ACC112 (cell line): ENCODE data around the gene KIAA1671.
"Not testable (repeated sequence)": the region's sequence is repeated elsewhere in the genome, so short reads cannot be mapped to it uniquely, and the experiment has no call there.

Experiments
- H2AFZ ChIP-seq: fragments of 200-600 bp; sonication (generic); one replicate; pipeline ENCODE4 v1.6.0; 2017; ENCODE audit warnings: antibody characterized with exemption, low read length; ENCODE audit not compliant: unreplicated experiment
- H3K27ac ChIP-seq: fragments of 200-600 bp; sonication (generic); 2 replicates; pipeline ENCODE4 v1.5.1; 2014; ENCODE audit warnings: low read depth, mild to moderate bottlenecking, antibody characterized with exemption, low read length, moderate library complexity
- H3K27me3 ChIP-seq: fragments of 200-600 bp; sonication (generic); 2 replicates; pipeline ENCODE4 v1.6.1; 2014; ENCODE audit warnings: mild to moderate bottlenecking, antibody characterized with exemption, low read length, moderate library complexity, mixed read lengths; ENCODE audit not compliant: insufficient read depth
- H3K36me3 ChIP-seq: fragments of 200-600 bp; sonication (generic); 2 replicates; pipeline ENCODE4 v1.6.1; 2016; ENCODE audit warnings: mild to moderate bottlenecking, antibody characterized with exemption, low read length, moderate library complexity, mixed read lengths; ENCODE audit not compliant: insufficient read depth
- H3K4me1 ChIP-seq: fragments of 200-600 bp; sonication (generic); one replicate; pipeline ENCODE4 v1.6.1; 2016; ENCODE audit warnings: low read length, mixed read lengths; ENCODE audit not compliant: insufficient read depth, unreplicated experiment, control insufficient read depth
- H3K4me3 ChIP-seq: fragments of 200-600 bp; sonication (generic); 2 replicates; pipeline ENCODE4 v1.5.1; 2014; ENCODE audit warnings: mild to moderate bottlenecking, low read depth, low read length
- H3K79me2 ChIP-seq: fragments of 200-600 bp; sonication (generic); one replicate; pipeline ENCODE4 v1.6.0; 2016; ENCODE audit warnings: low read length; ENCODE audit not compliant: control insufficient read depth, unreplicated experiment, insufficient read depth

KIAA1671 gene

GRCh38 chr22:25219948-25220442 is 267.5 kb downstream of the KIAA1671 start:
- peaks cover 25% of the 10 kb centered on the region for H3K27me3 ChIP-seq
- H3K4me1 ChIP-seq: no peaks in the 10 kb centered on the region
- H2AFZ ChIP-seq: no peak overlapping the region
- H3K4me3 ChIP-seq: no peak overlapping the region
- H3K27ac ChIP-seq: no peak overlapping the region
- H3K79me2 ChIP-seq: no peaks in the 10 kb centered on the region
- H3K36me3 ChIP-seq: no peaks in the 10 kb centered on the region

DNA sequence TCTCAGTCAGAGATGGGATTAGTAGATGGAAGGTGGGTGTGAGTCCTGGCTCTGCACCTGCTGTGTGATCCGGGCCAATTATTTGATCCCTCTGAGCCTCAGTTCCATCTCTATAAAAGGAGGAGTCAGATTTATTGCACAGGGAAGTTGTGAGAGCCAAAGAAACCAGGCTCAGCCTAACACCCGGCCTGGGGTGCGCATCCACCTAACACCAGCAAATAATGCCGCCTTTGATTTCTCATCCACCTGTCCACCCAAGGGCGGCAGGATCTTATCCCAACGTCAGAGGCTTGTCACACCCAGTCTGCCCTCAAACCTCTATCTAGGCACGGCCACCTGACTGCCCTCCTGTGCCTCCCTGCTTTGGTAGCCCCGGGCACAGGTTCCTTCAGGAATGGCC is 269.3 kb downstream of the KIAA1671 start:
- no peaks in the 10 kb centered on the region for H3K79me2 ChIP-seq
- H3K4me1 ChIP-seq: no peaks in the 10 kb centered on the region
- no peak overlapping the region for H3K4me3 ChIP-seq
- H3K27ac ChIP-seq: no peak overlapping the region
- H2AFZ ChIP-seq: no peak overlapping the region
- no peaks in the 10 kb centered on the region for H3K36me3 ChIP-seq
- peaks cover 33% of the 10 kb centered on the region for H3K27me3 ChIP-seq

DNA sequence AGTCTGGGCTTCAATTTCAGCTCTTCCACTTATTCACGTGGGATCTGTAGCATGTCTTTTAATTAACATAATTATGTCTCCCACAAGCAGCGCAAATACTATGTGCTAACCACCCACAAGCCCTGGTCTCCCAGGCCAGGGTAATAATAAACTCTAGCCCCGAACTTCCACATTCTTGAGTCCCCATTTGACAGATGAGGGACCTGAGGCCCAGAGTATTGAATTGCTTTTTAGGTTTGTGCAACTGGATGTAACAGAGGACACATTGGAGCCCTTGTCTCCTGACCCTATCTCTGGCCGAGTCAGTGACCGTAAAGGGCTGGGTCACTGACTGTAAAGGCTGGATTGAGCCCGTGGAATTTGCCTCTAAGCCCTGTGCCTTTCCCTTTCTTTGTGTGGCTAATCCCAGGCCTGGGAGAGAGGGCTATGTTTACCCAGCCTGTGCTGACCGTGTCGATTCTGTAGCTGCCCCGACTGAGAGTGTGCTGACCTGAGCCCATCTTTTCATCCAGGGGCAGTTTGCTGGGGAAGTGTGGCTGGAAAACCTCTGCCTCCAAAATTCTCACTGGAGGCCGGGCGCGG is 270.8 kb downstream of the KIAA1671 start:
- Histone ChIP-seq H3K79me2 (no peaks in the 10 kb centered on the region), H3K27ac (no peak overlapping the region), H3K4me3 (no peak overlapping the region), H3K27me3 (peaks cover 33% of the 10 kb centered on the region), H3K36me3 (no peaks in the 10 kb centered on the region), H3K4me1 (no peaks in the 10 kb centered on the region), H2AFZ (no peak overlapping the region)

DNA sequence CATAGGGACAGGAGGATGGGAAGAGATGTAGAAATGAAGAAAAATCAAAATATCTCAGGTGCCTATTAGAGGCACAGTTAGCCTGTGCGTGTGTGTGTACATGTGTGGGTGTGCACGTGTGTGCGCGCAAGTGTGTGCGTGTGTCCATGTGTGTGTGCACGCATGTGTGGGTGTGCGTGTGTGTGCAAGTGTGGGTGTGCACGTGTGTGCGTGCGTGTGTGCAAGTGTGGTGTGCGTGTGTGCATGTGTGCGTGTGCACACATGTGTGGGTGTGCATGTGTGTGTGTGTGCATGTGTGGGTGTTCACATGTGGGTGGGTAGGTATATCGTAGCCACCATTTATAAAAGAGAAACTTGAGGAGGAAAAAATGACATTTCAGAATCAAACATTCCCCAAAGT is 276.3 kb downstream of the KIAA1671 start:
- Histone ChIP-seq H3K4me3 (no peak overlapping the region), H3K27ac (no peak overlapping the region), H3K4me1 (no peaks in the 10 kb centered on the region), H3K79me2 (no peaks in the 10 kb centered on the region), H3K36me3 (no peaks in the 10 kb centered on the region), H3K27me3 (peaks cover 14% of the 10 kb centered on the region), H2AFZ (no peak overlapping the region)

DNA sequence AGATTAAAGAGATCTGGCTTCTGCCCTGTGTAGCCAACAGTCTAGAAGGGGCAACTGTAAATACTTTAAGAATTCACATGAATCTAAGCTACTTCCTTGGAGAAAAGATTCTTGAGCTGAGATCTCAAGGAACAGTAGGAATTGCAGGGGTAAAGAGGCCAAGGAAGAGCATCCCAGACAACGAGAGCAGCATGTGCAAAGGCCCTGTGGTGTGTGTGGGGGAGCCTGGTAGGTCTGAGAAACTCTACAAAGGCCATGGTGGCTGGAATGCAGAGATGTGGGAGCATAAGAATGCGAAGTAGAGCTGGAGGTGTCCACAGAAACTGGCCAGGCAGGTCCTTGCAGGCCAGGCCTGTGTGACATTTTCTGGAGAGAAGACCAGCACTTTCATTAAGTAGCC is 278.2 kb downstream of the KIAA1671 start:
- H3K27me3 ChIP-seq, H3K79me2 ChIP-seq, H3K4me3 ChIP-seq, H3K4me1 ChIP-seq, H3K27ac ChIP-seq, H3K36me3 ChIP-seq, H2AFZ ChIP-seq: not testable (repeated sequence)

DNA sequence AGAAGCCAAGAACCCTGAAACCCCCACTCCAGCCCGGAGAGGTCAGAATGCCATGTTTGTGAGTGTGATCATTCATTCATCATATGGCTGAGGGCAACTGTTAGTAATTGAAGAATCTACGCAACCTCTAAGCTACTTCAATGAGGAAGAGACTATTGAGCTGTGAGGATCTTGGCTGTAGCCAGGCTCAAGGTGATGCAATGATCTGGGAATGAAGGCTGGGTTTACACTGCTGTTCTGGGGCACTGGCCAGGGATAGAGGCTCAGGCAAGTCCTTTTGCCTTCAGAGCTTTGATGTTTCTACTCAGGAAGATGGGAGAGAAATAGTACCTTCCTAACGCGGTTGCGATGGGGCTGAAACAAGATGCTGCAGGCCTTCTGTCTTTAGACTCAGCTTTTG is 279.8 kb downstream of the KIAA1671 start:
- Histone ChIP-seq H3K27ac (no peak overlapping the region), H3K79me2 (no peaks in the 10 kb centered on the region), H3K36me3 (no peaks in the 10 kb centered on the region), H2AFZ (no peak overlapping the region), H3K4me1 (no peaks in the 10 kb centered on the region), H3K4me3 (no peak overlapping the region), H3K27me3 (peaks cover 10% of the 10 kb centered on the region; the same call in 1 of the 2 replicates)

- H3K4me3 ChIP-seq, H3K4me1 ChIP-seq, H2AFZ ChIP-seq, H3K79me2 ChIP-seq, H3K27ac ChIP-seq, H3K36me3 ChIP-seq: not testable (repeated sequence)
- H3K27me3 ChIP-seq: peaks cover 13% of the 10 kb centered on the region; the same call in 1 of the 2 replicates
These were observed 281.2 kb downstream of the KIAA1671 start for GRCh38 chr22:25233706-25234105.

DNA sequence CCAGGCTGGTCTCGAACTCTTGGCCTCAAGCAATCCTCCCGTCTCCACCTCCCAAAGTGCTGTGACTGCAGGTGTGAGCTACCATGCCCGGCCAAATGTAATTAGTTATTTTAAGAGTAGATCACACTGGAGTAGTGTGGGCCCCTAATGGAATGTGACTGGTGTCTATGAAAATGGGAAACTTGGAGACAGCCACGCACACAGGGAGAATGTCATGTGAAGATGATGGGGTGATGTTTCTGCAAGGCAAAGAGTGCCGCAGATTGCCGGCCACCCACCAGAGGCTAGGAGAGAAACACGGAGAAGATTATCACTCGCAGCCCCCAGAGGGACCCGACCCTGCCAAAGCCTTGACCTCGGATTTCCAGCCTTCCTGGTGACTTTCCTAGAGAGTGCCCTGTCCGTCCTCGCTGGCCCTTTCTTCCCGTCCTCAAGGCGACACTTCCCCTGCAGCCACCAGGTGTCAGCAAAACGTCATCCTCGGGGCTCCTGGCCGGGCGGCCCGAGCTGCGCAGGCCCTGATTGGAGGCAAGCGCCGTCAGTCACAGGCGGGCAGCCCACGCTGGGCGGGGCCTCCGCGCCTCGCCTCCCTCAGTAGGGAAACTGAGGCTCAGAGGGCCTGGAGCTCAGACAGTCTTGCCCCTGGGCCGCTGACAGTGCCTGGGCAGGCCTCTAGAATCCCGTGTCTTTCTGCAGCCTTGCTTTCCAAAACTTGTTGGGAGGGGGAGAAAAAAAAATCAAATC is 283.2 kb downstream of the KIAA1671 start:
- no peaks in the 10 kb centered on the region for H3K36me3 ChIP-seq
- peaks cover 17% of the 10 kb centered on the region; the same call in 1 of the 2 replicates for H3K27me3 ChIP-seq
- no peak overlapping the region for H3K4me3 ChIP-seq
- no peak overlapping the region for H2AFZ ChIP-seq
- H3K79me2 ChIP-seq: no peaks in the 10 kb centered on the region
- H3K4me1 ChIP-seq: no peaks in the 10 kb centered on the region
- no peak overlapping the region for H3K27ac ChIP-seq

GRCh38 chr22:25236417-25236816 is 283.9 kb downstream of the KIAA1671 start:
- peaks cover 17% of the 10 kb centered on the region; the same call in 1 of the 2 replicates for H3K27me3 ChIP-seq
- no peak overlapping the region for H2AFZ ChIP-seq
- H3K79me2 ChIP-seq: no peaks in the 10 kb centered on the region
- no peaks in the 10 kb centered on the region for H3K36me3 ChIP-seq
- H3K4me1 ChIP-seq: no peaks in the 10 kb centered on the region
- no peak overlapping the region for H3K4me3 ChIP-seq
- H3K27ac ChIP-seq: no peak overlapping the region

DNA sequence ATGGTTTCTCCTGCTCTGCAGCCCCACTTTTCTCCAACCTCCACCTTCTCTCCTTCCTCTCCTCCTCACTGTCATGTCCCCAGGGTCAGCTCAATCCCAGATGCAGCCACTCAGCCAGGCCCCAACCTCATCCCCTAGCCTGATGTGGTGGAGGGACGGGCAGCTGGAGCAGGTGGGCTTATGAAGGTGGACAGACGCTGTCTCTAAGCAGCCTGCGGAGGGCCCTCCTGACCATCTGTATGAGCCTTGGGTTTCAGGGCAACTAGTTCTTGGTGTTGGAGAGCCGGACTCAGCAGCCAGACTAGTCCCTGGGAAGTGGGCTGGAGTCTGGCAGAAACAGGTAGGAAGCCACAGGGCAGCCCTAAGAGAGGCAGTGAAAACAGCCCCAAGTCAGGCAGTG is 285.0 kb downstream of the KIAA1671 start:
- Histone ChIP-seq H3K36me3 (no peaks in the 10 kb centered on the region), H3K27ac (no peak overlapping the region), H2AFZ (no peak overlapping the region), H3K4me1 (no peaks in the 10 kb centered on the region), H3K27me3 (peaks cover 17% of the 10 kb centered on the region; the same call in 1 of the 2 replicates), H3K4me3 (no peak overlapping the region), H3K79me2 (no peaks in the 10 kb centered on the region)

DNA sequence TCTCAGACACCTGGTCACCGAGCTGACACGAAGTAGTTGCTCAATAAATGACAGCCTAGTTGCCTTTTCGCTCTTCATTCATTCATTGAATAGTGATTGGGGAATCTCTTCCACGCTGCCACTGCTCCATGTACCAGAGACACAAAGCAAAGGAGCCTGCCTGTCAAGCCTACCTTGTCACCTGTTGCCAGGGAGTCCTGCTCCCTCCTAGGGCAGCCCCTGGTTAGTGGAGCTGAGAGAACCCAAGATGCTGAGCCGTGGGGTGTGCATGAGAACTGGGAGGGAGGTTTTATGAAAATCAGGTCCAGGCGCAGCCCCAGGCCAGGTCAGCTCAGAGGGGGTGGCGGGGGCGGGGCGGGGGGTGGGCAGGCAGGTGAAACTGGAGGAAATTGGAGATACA is 285.5 kb downstream of the KIAA1671 start:
- not testable (repeated sequence) for H3K36me3 ChIP-seq, H3K4me1 ChIP-seq, H3K4me3 ChIP-seq, H3K27ac ChIP-seq, H2AFZ ChIP-seq, H3K79me2 ChIP-seq
- peaks cover 17% of the 10 kb centered on the region; the same call in 1 of the 2 replicates for H3K27me3 ChIP-seq
